Stimulated activated CD4-positive, alpha-beta T cell treated with anti-CD3 and anti-CD28 coated beads, Interleukin-4, amount 100 ng/mL, for 24 hours (primary cell): Measurements from ENCODE around the gene ITPKA.

Experiments
- DNase-seq: peaks from one replicate; pipeline ENCODE4 v3.0.0-alpha.2; 2020

ITPKA gene

DNA sequence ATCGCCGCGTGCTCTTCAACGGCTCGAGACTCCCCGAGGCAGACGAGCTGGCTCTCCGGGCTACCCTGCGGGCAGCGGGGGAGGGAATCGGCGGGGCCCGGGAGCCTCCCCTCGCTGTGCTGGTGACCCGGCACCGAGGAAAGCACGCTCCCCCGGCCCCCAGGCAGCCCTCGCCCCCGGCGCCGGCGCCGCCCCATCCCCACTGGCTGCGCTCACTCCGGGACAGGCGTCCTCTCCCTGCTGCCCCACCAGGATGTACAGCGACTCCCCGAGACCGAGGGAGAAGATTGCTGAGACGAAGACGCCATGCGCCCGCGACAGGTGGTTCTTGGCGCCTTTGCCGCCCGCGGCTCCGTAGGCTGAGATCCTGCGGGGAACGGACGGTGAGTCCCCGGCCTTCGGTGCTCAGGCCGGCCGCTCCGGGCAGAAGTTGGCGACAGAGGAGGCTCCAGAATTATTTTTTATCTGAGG is 18.3 kb downstream of the ITPKA start:
- DNase-seq: no peak

GRCh38 chr15:41512512-41512939 is 18.9 kb downstream of the ITPKA start:
- no peak for DNase-seq

DNA sequence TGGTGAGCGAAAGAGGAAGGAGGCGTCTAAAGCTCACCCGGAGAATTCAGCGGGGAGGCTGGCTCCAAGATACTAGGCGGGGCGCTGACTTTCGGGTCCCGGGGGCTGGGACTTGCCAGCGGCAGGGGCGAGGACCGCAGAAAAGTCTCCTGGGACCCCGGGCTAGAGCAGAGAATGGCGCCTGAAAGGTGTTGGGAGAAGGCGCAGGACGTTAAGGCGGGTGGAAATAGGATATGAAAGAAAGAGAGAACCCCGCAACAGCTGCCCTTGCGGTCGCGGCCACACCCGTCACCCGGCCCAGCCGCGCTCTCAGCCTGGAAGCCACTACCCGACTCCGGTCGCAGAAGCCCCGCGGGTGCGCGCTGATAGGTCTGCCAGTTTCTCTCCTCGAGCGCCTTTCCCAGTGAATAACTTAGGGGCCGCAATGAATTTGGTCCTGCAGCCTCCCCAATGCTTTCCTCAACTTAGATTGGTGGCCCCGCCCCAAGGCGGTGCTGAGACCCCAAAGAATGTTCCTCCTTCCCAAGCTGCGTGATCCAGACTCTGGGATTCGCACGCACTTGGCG is 19.3 kb downstream of the ITPKA start:
- no peak for DNase-seq

- DNase-seq: no peak
These were observed 20.0 kb downstream of the ITPKA start, which contains the start of gene LTK for GRCh38 chr15:41513506-41514227. TSS of gene LTK (minus strand) at chr15:41513827. CDS start at chr15:41513709, 118 bp downstream.

GRCh38 chr15:41517895-41518449 is 24.3 kb downstream of the ITPKA start:
- no peak for DNase-seq

- no peak for DNase-seq
These were observed 27.0 kb downstream of the ITPKA start for GRCh38 chr15:41520636-41521035.

GRCh38 chr15:41521614-41522013 is 27.9 kb downstream of the ITPKA start:
- DNase-seq: no peak

DNA sequence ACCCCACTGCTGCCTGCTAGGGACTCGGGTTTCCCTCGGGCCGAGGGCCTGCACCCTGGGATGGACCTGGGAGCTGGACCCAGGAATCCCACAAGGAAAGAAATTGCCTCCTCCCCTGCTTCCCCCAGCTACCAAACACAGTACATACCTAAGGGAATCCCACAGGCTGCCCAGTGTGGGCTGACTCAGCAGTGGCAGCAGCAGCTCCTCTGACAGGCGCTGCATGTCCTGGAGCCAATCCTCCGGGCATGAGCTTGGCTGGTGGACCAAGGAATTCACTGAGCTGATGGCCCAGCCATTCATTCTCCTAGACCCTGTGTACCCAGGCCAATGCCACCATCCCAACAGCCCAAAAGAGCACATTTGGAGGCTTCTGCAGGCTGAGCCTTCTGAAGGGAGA is 29.4 kb downstream of the ITPKA start:
- DNase-seq: no peak

DNA sequence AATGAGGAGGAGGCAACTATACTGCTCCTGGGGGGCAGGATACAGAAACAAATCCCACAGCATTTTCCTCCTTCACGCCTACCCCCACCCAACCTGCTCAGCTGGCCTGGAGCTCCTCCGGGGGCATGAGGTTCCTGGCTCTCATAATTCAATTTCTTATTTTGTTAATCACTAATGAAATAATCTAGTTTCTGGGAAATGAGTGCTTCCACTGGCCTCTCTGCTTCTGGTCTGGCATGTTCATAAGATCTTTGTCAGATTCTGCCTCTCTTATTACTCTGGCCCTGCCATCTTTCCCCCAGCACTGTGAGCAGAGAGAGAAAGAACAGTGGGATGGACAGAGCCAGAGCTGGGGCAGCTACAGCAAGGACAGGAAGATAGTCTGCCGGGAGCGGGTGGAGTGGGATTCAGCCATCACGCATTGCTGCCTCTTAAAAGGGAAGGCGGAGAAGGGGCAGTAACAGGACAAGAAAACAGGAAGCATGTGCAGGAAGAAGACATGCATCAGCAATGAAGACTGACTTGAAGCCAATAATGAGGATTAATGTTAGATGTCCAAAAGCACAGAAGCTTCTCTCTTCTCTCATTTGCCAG is 36.8 kb downstream of the ITPKA start:
- DNase-seq: no peak

- DNase-seq: no peak
These were observed 41.9 kb downstream of the ITPKA start for GRCh38 chr15:41535544-41535943.

- no peak for DNase-seq
These were observed 43.2 kb downstream of the ITPKA start for GRCh38 chr15:41536866-41537265.

DNA sequence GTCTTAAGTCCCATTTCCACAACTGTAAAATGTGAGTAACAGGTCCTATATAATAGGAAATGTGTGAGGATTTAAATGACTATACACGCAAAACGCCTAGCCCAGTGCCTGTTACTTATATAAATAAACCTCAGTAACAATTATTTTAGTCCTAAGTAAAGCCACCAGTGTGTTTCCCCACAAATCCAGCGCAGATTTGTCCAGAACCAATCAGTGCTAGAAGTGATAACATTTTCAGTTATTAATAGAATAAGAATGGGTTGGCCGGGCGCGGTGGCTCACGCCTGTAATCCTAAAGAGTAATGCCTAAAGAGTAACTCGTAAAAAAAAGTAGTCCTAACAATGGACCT is 49.8 kb downstream of the ITPKA start:
- DNase-seq: no peak

GRCh38 chr15:41544650-41545015 is 51.0 kb downstream of the ITPKA start:
- DNase-seq: no peak

DNA sequence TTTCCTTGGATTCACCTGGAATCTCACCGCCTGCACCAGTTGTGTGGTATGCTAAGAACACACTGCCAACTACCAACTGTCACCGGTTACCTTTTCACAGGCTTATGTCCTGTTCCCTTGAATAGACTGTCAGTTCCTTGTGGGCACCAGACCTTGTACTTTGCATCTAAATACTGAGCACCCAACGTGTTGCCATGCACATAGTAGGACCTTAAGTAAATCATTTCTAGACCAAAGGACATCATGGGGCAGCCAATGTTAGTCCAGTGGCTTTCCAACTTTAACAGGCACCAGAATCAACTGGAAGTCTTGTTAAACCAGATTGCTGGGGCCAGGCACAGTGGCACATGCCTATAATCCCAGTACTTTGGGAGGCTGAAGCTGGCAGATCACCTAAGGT is 51.5 kb downstream of the ITPKA start:
- no peak for DNase-seq

GRCh38 chr15:41546851-41547786 is 53.4 kb downstream of the ITPKA start:
- DNase-seq: no peak

GRCh38 chr15:41550066-41550775 is 56.5 kb downstream of the ITPKA start:
- DNase-seq: no peak
